NOMO-1 treated with dmso at 0.1 percent for 144 hours (cell line): ENCODE data around the gene BTBD8.

Source experiments
- DNase-seq: peaks from one replicate; lab custom pipeline; 2025; ENCODE audit not compliant: unreplicated experiment; lab: John Stamatoyannopoulos, UW

Gene BTBD8

DNA sequence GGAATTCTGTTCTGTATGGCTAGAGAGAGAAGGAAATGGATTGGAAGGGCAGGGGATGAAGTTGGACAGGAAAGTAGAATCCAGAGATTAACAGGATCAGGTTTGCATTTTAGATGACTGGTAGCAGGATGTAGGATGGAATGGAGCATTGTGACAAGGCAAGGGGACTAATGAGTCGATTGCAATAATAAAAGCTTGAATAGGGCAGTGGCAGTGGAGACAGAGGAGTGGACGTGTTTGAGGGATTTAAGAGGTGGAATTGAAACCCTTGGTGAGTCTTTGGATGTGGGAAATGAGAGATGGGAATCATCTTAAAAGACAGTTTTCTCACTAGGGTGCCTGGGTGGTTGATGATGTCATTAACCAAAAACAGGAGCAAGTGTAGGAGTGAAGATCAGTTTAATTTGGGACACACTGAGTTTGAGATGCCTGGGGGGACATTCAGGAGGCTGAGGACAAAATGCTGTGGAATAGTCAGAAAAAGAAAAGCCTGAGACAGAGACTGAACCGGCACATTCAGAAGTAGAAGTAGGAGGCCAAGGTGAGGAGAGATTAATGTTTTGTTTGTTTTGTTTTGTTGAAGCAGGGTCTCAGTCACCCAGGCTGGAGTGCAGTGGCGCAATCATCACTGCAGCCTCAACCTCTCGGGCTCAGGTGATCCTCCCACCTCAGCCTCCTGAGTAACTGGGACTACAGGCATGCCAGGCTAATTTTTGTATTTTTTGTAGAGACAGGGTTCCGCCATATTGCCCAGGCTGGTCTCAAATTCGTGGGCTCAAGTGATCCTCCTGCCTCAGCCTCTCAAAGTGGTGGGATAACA lies 108.5 kb downstream of the BTBD8 start:
- no peak for DNase-seq

DNA sequence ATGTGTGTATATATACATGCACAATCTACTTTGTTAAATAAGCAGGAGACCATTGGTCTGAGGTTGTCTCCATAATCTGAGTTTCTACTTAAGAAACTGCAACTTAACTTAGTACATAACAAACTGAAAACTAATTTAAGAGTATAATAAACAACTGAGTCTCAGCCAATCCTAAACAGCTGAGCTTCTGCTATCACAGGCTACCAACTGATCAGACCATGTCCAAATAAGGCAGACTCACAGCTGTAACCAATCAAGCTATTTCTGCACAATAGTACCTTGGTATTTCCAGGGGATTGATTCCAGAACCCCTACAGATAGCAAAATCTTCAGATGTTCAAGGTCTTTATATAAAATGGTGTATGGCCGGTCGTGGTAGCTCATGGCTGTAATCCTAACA lies 111.6 kb downstream of the BTBD8 start:
- DNase-seq: no peak

DNA sequence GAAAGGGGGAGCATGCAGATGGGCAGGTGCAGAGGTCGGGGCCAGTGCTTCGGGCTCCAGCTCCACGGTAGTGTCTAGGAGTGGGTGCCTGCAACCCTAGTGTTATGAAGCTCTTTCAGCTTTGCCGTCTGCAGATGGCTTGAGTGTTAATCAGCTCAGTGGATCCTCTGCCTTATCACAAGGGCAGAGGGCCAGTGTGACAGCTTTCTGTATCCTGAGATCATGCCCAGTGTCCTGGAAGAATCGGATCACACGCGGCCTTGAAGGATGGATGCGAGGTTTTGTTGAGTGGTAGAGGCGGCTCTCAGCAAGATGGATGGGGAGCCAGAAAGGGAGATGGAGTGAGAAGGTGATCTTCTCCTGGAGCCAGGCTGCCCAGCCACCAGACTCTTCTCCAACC lies 112.1 kb downstream of the BTBD8 start:
- DNase-seq: no peak

DNA sequence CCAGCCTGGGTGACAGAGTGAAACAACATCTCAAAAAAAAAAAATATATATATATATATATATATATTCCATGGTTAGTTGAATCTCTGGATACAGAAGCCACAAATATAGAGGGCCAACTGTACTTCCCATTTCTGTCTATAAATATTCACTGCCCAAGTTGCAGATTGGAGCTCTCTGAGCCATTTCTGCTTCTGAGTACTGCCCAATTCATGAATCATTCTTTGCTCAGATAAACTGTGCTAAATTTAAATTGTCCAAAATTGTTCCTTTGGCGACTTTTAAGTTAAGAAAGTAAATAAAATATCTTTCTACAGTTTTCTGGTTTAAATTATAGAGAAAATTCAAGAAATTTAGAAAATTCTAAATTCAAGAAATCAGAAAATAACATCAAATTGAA lies 114.4 kb downstream of the BTBD8 start:
- DNase-seq: peak; percentile 36

DNA sequence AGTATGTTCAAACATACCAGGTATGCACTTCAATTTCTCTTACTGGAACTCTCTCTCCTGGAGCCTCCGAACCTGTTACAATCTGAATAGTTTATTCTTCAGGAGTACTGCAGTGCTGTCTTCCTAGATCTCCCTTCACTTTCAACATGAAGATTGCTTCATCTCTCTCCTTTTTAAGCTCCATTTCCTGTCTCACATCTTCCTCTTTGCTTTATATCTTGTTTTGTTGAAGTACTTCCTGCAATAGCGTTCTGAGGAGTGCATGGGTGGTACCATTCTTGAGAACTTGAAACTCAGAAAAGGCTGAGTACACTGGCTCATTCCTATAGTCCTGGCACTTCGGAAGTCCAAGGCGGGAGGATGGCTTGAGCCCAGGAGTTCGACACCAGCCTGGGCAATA lies 121.8 kb downstream of the BTBD8 start:
- peak; percentile 84 for DNase-seq

DNA sequence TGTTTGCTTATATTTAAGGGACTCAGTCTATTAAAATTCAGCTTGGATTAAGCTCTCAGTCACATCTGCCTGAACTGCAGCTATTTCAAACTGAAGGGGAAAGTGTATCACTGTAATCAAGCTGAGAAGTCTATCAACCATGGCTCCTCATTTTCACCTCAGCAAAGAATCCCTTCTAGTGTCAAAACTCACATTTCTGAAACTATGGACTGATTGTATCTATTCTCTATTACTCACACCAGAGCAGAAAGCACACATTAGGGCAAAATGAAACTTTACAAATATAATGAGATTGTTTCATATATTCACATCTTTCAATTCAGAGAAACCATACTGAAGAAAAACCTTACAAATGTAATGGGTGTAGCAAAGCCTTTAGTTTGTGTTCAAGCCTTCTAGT lies 123.0 kb downstream of the BTBD8 start:
- DNase-seq: no peak

DNA sequence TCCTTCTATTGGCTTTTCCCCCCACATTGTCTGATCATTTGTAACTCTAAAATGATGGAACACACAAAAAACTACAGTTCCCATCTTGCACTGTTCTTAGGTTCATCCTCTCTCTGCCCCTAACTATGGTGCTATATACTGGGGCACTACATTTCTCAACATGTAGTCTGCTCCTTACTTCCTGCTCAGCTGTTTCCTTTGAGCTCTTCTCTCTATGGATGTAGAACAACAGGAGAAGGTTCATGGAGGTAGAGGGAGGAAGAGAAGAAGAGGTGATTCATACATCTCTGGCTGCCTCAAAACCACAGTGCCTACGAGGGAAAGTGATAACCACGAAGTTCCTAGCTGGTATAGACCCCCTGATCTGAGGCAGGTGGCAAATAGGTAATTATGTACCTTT lies 130.6 kb downstream of the BTBD8 start:
- peak; percentile 9 for DNase-seq

DNA sequence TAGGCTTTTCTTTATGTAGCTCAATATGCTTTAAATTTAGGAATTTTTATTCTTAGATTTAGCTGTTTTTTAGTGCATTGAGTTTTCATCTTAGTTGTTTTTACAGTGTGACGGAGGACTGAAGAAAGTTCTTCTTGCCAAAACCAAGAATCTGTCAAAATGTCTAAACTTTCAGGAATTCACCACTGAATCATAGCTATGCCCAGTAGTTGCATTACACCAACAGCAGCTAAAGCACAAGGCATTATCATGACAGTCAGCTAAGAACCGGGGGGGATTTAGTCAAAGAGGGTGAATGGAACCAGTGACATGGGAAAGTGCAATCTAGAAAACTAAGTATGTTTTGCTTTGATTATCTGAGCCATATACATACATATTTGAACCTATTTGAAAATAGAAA lies 131.0 kb downstream of the BTBD8 start:
- no peak for DNase-seq

DNA sequence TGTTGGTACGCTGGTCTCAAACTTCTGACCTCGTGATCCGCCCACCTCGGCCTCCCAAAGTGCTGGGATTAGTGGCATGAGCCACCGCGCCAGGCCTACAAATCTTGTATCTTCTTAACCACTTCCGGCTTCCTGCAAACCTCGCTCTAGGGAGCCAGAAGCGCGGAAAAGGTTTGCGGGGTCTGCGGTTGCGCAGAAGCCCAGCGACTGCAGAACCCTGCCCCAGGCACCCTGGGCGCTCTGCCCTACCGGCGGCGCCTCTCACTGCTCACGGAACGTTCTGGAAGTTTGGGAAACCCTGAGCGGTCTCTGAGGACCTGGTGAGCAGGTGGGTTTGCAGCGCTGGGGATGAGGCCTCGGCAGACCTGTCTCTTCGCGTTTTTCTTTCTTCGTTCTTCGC lies 137.6 kb downstream of the BTBD8 start, which contains the start of gene C1orf146:
Gene C1orf146 (plus strand): TSS at position 195 of the 400 bp plus-strand sequence. CDS start 13,506 bp downstream, outside the sequence.
- DNase-seq: no peak

DNA sequence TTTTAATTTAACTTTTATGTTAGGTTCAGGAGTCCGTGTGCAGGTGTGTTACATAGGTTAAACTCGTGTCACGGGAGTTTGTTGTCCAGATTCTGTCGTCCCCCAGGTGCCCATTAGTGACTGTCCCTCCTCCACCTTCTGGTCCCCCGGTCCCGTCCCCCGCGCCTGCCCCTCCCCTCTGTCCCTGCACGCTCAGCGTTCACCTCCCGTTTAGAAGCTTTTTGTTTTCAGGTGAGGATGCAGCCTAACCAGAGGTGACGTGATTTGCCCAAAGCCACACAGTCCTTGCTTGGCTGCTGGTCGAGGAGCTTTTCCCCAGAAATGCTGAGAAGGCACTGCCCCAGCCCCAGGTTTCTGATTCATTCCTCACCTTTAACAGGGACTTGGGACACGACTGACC lies 138.4 kb downstream of the BTBD8 start:
- DNase-seq: no peak

DNA sequence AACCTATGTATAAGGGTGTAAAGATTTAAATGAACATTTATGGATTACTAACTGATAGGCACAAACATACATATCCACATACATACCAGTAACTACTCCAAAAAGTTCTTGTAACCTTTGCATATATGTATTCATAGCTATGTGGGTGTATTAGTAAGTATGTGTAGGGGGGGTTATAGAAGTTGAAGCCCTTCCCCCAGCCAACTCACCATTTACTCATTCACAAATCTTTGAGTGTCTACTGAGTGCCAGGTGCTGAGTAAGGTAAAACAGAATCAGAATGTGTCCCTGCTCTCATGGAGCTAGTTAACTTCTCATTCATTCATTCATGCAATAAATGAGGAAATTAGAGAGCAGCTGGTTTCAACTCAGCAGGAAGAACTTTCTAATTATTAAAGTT lies 138.9 kb downstream of the BTBD8 start:
- DNase-seq: no peak

DNA sequence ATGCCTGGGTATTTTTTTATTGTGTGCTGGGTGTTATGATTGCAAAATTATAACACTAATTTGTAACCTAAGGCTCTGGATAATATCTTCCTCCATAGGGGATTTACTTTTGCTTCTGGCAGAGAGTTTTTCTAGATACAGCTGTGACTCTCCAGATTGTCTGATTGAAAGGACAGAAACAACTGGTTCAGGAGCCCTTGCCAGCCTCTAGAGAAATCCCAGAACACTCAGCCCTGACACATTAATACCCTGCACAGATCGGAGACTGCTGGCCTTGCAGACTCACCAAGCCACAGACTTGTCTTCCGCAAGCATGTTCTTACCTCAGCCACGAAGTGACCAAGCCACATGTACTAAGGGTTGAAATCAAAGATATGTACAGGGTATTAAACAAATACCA lies 148.3 kb downstream of the BTBD8 start:
- no peak for DNase-seq

DNA sequence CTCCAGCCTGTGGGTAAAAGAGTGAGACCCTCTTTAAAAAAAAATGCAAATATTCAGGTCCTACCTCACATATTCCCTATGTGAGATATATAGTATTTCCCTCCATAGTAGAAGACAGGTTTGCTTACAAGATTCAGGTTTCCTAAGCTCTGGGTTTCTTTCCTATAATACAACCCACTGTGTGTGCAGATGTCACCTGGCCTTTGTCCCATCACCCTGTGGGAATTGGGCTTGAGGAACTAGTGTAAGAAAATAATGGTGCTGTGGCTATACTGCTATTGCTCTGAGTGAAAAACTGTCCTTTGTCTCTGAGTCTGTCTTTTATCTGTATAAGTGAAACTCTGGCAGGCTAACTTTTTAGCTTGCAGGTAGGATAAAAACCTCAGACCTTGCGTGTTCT lies 150.6 kb downstream of the BTBD8 start:
- no peak for DNase-seq
